Loucy (cell line): Measurements from ENCODE around the gene PDGFA.

Experiments
- CTCF ChIP-seq: fragments of 200-600 bp; sonication (generic); conservative IDR thresholded peaks from 2 replicates; pipeline ENCODE4 v1.5.1; 2014; ENCODE audit warnings: mild to moderate bottlenecking, antibody characterized with exemption, low read length
- EZH2phosphoT487 ChIP-seq: fragments of 200-600 bp; IDR thresholded peaks from 2 replicates; pipeline ENCODE4 v1.6.1; 2018; ENCODE audit warnings: antibody characterized with exemption, mild to moderate bottlenecking, moderate library complexity, borderline replicate concordance

- TF ChIP-seq CTCF (no peak), EZH2phosphoT487 (no peak)
Observed at GRCh38 chr7:481219-481930, 38.3 kb downstream of the PDGFA start.
